ENCODE data around the gene CTAG1A. TPM values are rescaled to one million over a fixed set of nuclear protein-coding genes. Genes with fewer than 3 reads are reported as not detected.

The CTAG1A gene
- total RNA-seq, 4 donors from 2014 or later = not detected

DNA sequence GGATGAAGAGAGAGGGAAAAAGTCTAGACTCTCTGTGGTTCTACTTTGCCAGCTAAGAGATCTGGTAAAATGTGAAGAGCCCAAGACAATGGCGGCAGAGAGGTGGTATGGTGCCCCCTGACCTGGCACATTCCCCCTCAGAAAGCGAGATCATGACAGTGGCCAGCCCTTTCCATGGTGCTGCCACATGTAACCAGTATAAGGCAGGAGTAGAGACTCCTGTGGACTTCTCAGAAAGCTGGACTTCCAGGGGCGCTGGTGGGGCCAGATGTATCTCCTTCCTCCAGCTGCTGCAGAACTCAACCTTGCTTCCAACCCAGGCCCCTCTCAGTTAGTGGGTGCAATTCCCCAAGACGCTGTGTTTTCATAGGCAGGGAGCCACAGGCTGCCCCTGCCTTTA lies 9.6 kb downstream of the CTAG1A start:
- TF ChIP-seq CTCF (IDR thresholded peaks at IDR 0.05; ENCODE audit: low read depth) = no peak

DNA sequence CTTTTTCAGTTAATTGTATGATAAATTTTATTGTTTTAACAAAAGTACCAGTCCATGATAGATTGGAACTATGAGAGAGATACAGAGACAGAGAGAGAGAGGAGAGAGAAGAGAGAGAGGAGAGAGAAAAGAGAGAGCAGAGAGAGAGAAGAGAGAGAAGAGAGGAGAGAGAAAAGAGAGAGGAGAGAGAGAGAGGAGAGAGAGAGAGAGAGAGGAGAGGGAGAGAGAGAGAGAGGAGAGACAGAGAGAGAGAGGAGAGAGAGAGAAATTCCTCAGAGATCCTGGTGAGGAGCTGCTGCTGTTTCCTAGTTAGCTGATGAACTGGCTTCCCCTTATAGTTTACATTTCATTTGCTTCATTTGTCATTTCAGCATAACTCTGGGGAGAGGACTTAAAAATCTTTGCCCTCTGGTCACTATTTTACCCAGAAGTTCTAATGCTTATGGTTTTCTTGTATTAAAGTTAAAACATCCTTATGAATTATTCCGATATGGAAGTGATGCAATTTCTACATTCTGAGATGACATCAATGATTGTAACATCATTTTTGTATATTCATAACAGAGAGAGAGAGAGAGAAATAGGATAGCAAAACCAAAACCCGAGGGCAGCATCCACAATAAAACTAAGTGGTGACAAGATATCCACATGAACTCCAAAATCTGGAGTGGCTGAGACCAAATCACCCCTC lies 10.8 kb downstream of the CTAG1A start:
- TF ChIP-seq CTCF (IDR thresholded peaks at IDR 0.05; ENCODE audit: low read depth) = no peak

- TF ChIP-seq CTCF (IDR thresholded peaks at IDR 0.05; ENCODE audit: low read depth) = no peak
These were observed 11.5 kb downstream of the CTAG1A start for GRCh38 chrX:154596290-154596929.

- TF ChIP-seq CTCF (IDR thresholded peaks at IDR 0.05; ENCODE audit: low read depth) = no peak
These were observed 12.3 kb downstream of the CTAG1A start for GRCh38 chrX:154597221-154597620.

GRCh38 chrX:154598656-154599055 lies 13.7 kb downstream of the CTAG1A start:
- no peak for TF ChIP-seq CTCF (IDR thresholded peaks at IDR 0.05; ENCODE audit: low read depth)

DNA sequence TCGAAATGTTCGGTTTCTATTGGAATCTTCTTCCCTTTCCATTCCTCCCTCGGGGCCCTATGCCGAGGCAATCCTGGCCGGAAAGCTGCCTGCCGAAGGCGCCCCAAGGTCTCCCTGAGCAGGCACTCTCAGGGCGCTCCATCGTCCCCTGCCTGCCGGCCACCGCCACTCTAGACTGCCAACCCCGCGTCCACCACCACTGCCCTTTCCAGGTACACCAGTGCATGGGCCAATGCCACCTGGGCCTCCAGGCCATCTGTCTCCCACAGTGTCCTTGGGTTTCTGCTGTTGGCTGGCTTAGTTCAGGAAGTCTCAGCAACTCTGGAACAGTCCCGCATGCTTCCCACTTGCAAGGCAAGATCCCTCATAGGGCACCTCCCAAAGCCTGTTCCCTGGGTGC lies 14.6 kb downstream of the CTAG1A start:
- no peak for TF ChIP-seq CTCF (IDR thresholded peaks at IDR 0.05; ENCODE audit: low read depth)

GRCh38 chrX:154600759-154601374 lies 15.9 kb downstream of the CTAG1A start:
- TF ChIP-seq CTCF (IDR thresholded peaks at IDR 0.05; ENCODE audit: low read depth) = no peak

Measured in subcutaneous adipose tissue (tissue), 4 donors.